Esophagus squamous epithelium (tissue), 4 donors: Measurements from ENCODE around the gene AKR1C1.

Experiments used
- POLR2A ChIP-seq, 4 donors: fragments of 450-650 bp; IDR thresholded peaks; one replicate each; pipeline ENCODE4 v1.6.1; 2017; ENCODE audit warnings: antibody characterized with exemption in 4 of 4, mild to moderate bottlenecking in 4 of 4, moderate library complexity in 3 of 4
- TF ChIP-seq, protein P1 (sequence below), 6 experiments: fragments of 450-650 bp in 4 of 6; fragments of 200-600 bp in 2 of 6; sonication (generic) in 2 of 6; IDR thresholded peaks; one replicate each; pipeline ENCODE4 v1.5.1; 2016 to 2019; ENCODE audit warnings: antibody characterized with exemption in 6 of 6, mild to moderate bottlenecking in 4 of 6, moderate library complexity in 4 of 6

DNA sequence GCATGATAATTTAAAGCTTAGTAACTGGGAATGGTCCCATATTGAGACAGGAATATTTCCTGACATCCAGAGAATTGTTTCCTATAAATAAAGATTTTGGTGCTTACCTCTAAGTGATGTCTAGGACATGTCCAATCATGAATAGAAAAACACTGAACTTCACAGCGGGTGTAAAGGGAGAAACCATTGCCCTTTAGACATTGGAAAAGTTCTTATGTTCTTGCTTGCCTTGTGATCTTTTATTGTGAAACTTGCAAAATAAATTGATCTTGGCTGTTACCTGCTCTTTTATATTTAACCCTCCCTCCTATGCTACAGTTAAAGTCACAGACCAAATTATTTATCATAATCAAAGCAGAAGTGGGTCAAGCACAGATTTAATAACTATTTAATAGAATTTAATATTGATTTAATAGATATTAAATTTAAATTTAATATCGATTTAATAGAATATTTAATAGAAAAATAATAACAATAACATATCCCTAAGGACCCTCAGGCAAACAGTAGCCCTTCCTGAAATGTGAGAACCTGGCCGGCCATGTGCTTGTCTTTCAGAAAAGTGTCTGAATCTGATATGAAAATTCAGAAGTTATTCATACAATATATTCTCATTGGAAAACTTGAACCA is 47.0 kb upstream of the AKR1C1 start:
- TF ChIP-seq, protein P1, sequence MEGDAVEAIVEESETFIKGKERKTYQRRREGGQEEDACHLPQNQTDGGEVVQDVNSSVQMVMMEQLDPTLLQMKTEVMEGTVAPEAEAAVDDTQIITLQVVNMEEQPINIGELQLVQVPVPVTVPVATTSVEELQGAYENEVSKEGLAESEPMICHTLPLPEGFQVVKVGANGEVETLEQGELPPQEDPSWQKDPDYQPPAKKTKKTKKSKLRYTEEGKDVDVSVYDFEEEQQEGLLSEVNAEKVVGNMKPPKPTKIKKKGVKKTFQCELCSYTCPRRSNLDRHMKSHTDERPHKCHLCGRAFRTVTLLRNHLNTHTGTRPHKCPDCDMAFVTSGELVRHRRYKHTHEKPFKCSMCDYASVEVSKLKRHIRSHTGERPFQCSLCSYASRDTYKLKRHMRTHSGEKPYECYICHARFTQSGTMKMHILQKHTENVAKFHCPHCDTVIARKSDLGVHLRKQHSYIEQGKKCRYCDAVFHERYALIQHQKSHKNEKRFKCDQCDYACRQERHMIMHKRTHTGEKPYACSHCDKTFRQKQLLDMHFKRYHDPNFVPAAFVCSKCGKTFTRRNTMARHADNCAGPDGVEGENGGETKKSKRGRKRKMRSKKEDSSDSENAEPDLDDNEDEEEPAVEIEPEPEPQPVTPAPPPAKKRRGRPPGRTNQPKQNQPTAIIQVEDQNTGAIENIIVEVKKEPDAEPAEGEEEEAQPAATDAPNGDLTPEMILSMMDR (IDR thresholded peaks at IDR 0.05), result no peak
- TF ChIP-seq POLR2A (IDR thresholded peaks at IDR 0.05), result no peak
